NCI-H1092 (cell line): ENCODE data around the gene PHF14.
"Not testable (repeated sequence)": the region's sequence is repeated elsewhere in the genome, so short reads cannot be mapped to it uniquely, and the experiment has no call there.

Experiments
- DNase-seq: peaks from one replicate; lab custom pipeline; 2025; lab: John Stamatoyannopoulos, UW

PHF14 gene

GRCh38 chr7:10977113-10977512 lies 3.4 kb downstream of the PHF14 start:
- DNase-seq, result no peak

GRCh38 chr7:10981317-10981716 lies 7.6 kb downstream of the PHF14 start:
- no peak for DNase-seq

- not testable (repeated sequence) for DNase-seq
These were observed 17.1 kb downstream of the PHF14 start for GRCh38 chr7:10990748-10991147.

- not testable (repeated sequence) for DNase-seq
These were observed 22.0 kb downstream of the PHF14 start for GRCh38 chr7:10995482-10996166.

- DNase-seq, result no peak
These were observed 25.5 kb downstream of the PHF14 start for GRCh38 chr7:10998996-10999757.

GRCh38 chr7:11005202-11005601 lies 31.5 kb downstream of the PHF14 start:
- no peak for DNase-seq

GRCh38 chr7:11006291-11006690 lies 32.6 kb downstream of the PHF14 start:
- DNase-seq, result no peak

- no peak for DNase-seq
These were observed 36.0 kb downstream of the PHF14 start for GRCh38 chr7:11009631-11010030.

GRCh38 chr7:11021468-11021867 lies 47.8 kb downstream of the PHF14 start:
- no peak for DNase-seq

- DNase-seq, result no peak
These were observed 53.0 kb downstream of the PHF14 start for GRCh38 chr7:11026452-11027359.

GRCh38 chr7:11035661-11036060 lies 62.0 kb downstream of the PHF14 start:
- DNase-seq, result no peak

GRCh38 chr7:11039974-11040373 lies 66.3 kb downstream of the PHF14 start:
- DNase-seq, result no peak

- no peak for DNase-seq
These were observed 80.4 kb downstream of the PHF14 start for GRCh38 chr7:11054033-11054432.

GRCh38 chr7:11060893-11061292 lies 87.2 kb downstream of the PHF14 start:
- no peak for DNase-seq

- no peak for DNase-seq
These were observed 88.4 kb downstream of the PHF14 start for GRCh38 chr7:11062110-11062509.

- DNase-seq, result no peak
These were observed 95.9 kb downstream of the PHF14 start for GRCh38 chr7:11069591-11069990.

GRCh38 chr7:11077816-11078215 lies 104.1 kb downstream of the PHF14 start:
- DNase-seq, result no peak

GRCh38 chr7:11078247-11078834 lies 104.7 kb downstream of the PHF14 start:
- no peak for DNase-seq

- no peak for DNase-seq
These were observed 106.2 kb downstream of the PHF14 start for GRCh38 chr7:11079907-11080306.

- no peak for DNase-seq
These were observed 108.4 kb downstream of the PHF14 start for GRCh38 chr7:11082121-11082520.

GRCh38 chr7:11082552-11083213 lies 109.0 kb downstream of the PHF14 start:
- no peak for DNase-seq

GRCh38 chr7:11083214-11083568 lies 109.5 kb downstream of the PHF14 start:
- no peak for DNase-seq
